Measurements from ENCODE around the gene TTF2. TPM values are rescaled to one million over a fixed set of nuclear protein-coding genes. Genes with fewer than 3 reads are reported as not detected.

Gene TTF2
- total and polyA plus RNA-seq, 9 of the 15 experiments (the other 6 are each of a cell fraction or from before 2014, with no cell fraction given): 9.4 to 71.1 (median 42.1) TPM

GRCh38 chr1:117093870-117094621 lies 33.9 kb downstream of the TTF2 start (continued):
- TF ChIP-seq, protein P1, sequence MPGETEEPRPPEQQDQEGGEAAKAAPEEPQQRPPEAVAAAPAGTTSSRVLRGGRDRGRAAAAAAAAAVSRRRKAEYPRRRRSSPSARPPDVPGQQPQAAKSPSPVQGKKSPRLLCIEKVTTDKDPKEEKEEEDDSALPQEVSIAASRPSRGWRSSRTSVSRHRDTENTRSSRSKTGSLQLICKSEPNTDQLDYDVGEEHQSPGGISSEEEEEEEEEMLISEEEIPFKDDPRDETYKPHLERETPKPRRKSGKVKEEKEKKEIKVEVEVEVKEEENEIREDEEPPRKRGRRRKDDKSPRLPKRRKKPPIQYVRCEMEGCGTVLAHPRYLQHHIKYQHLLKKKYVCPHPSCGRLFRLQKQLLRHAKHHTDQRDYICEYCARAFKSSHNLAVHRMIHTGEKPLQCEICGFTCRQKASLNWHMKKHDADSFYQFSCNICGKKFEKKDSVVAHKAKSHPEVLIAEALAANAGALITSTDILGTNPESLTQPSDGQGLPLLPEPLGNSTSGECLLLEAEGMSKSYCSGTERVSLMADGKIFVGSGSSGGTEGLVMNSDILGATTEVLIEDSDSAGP (CRISPR knock-in tag; IDR thresholded peaks at IDR 0.05): no peak
- TF ChIP-seq PRDM10 (IDR thresholded peaks at IDR 0.05; ENCODE audit: partially characterized antibody) (peak; percentile 52), RHOXF2B (CRISPR knock-in tag; conservative IDR thresholded peaks at IDR 0.05) (no peak), ZNF436 (CRISPR knock-in tag; IDR thresholded peaks at IDR 0.05) (no peak), PHF8 (IDR thresholded peaks at IDR 0.05; ENCODE audit: borderline replicate concordance, low read length) (no peak), SRSF3 (IDR thresholded peaks at IDR 0.05; ENCODE audit: insufficient read depth, low read length) (no peak), NUFIP1 (IDR thresholded peaks at IDR 0.05; ENCODE audit: partially characterized antibody) (no peak), HMG20A (CRISPR knock-in tag; conservative IDR thresholded peaks at IDR 0.05) (no peak), ETV1 (tag; conservative IDR thresholded peaks at IDR 0.05; ENCODE audit: low read depth) (peak; percentile 89), JUN (IDR thresholded peaks at IDR 0.05; ENCODE audit: borderline replicate concordance, low read depth, low read length) (0 out of 2 replicates have a peak, but pooled peaks have one; percentile 36), JUN (CRISPR knock-in tag; IDR thresholded peaks at IDR 0.05; ENCODE audit: borderline replicate concordance) (no peak), FOS (IDR thresholded peaks at IDR 0.05; ENCODE audit: extremely low read depth, insufficient read length) (no peak), PURB (CRISPR knock-in tag; IDR thresholded peaks at IDR 0.05; ENCODE audit: low read depth) (no peak), HNRNPLL (IDR thresholded peaks at IDR 0.05; ENCODE audit: low read depth, low read length, poor library complexity, severe bottlenecking) (no peak), MIER1 (IDR thresholded peaks at IDR 0.05; ENCODE audit: low read depth) (no peak), KDM1A (IDR thresholded peaks at IDR 0.05) (0 out of 4 replicates have a peak, but pooled peaks of 1 of the 2 experiments have one; percentile 21), ATF6 (CRISPR knock-in tag; IDR thresholded peaks at IDR 0.05) (no peak), ZBED1 (IDR thresholded peaks at IDR 0.05) (no peak), CBFA2T3 (IDR thresholded peaks at IDR 0.05) (peak; percentile 76)
- TF ChIP-seq, protein P2, sequence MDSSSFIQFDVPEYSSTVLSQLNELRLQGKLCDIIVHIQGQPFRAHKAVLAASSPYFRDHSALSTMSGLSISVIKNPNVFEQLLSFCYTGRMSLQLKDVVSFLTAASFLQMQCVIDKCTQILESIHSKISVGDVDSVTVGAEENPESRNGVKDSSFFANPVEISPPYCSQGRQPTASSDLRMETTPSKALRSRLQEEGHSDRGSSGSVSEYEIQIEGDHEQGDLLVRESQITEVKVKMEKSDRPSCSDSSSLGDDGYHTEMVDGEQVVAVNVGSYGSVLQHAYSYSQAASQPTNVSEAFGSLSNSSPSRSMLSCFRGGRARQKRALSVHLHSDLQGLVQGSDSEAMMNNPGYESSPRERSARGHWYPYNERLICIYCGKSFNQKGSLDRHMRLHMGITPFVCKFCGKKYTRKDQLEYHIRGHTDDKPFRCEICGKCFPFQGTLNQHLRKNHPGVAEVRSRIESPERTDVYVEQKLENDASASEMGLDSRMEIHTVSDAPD (CRISPR knock-in tag; IDR thresholded peaks at IDR 0.05): no peak

Measured in K562 (cell line).